WI38 (cell line): Measurements from ENCODE around the gene DNAAF5.
A peak's percentile ranks its signal among the peaks of the same experiment; 100 is the strongest.

Experiments used
- H3K4me3 ChIP-seq: 2 replicates; pipeline ENCODE4 v1.5.1; 2011; ENCODE audit warnings: low read depth, mild to moderate bottlenecking, control low read depth, low read length
- CTCF ChIP-seq: IDR thresholded peaks from 2 replicates; pipeline ENCODE4 v1.5.1; 2012; ENCODE audit warnings: low read depth, mild to moderate bottlenecking, control low read depth, low read length

Gene DNAAF5

GRCh38 chr7:771234-772004, 44.9 kb downstream of the DNAAF5 start:
- H3K4me3 ChIP-seq = no peak overlapping the region
- no peak for TF ChIP-seq CTCF

GRCh38 chr7:772005-772294, 45.5 kb downstream of the DNAAF5 start:
- TF ChIP-seq CTCF = no peak
- no peak overlapping the region for H3K4me3 ChIP-seq

GRCh38 chr7:772392-772791, 45.9 kb downstream of the DNAAF5 start:
- TF ChIP-seq CTCF = no peak
- no peak overlapping the region for H3K4me3 ChIP-seq

- no peak for TF ChIP-seq CTCF
- no peak overlapping the region for H3K4me3 ChIP-seq
Measured at GRCh38 chr7:772861-773621, 46.5 kb downstream of the DNAAF5 start.

GRCh38 chr7:773622-773915, 47.1 kb downstream of the DNAAF5 start:
- no peak for TF ChIP-seq CTCF
- no peak overlapping the region for H3K4me3 ChIP-seq

- TF ChIP-seq CTCF = peak; percentile 88
Measured at GRCh38 chr7:774161-775109, 47.9 kb downstream of the DNAAF5 start.

More at GRCh38 chr7:774161-775109, 47.9 kb downstream of the DNAAF5 start:
- no peak overlapping the region for H3K4me3 ChIP-seq
